ENCODE results near the gene PIR.

- no peak for TF ChIP-seq CTCF (IDR thresholded peaks at IDR 0.05)
- TF ChIP-seq POLR2A (IDR thresholded peaks at IDR 0.05), result no peak
These were observed 149.0 kb downstream of the PIR start for GRCh38 chrX:15344106-15344505.
